ENCODE measurements around the gene MRPS23.

DNA sequence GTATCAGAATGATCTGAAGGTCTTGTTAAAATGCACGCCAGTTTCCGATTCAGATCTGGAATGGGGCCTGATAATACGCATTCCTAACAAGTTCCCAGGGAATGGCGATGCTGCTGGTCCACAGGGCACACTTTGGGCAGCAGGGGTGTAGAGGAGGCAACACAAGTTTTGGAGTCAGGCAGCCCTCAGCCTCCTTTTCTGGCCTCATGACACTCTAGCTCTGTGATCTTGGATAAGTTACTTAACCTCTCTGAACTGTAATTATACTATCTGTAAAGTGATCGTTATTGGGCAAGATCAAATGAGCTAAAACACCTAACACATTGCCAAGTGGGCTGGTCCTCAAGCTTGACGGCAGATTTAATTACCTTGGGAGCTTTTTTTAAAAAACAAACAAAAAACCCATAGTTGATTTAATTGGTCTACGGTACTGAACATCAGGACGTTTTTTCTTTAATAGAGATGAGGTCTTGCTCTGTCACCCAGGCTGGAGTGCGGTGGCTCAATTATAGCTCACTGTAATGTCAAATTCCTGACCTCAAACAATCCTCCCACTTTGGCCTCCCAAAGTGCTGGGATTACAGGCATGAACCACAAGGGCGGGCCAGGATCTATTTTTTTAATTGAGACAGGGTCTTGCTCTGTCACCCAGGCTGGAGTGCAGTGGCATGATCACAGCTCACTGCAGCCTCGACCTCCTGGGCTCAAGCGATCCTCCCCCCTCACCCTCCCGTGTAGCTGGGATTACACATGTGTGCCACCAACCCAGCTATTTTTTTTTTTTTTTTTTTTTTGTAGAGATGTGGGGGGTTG lies 10.0 kb upstream of the MRPS23 start:
- TF ChIP-seq, protein P1, sequence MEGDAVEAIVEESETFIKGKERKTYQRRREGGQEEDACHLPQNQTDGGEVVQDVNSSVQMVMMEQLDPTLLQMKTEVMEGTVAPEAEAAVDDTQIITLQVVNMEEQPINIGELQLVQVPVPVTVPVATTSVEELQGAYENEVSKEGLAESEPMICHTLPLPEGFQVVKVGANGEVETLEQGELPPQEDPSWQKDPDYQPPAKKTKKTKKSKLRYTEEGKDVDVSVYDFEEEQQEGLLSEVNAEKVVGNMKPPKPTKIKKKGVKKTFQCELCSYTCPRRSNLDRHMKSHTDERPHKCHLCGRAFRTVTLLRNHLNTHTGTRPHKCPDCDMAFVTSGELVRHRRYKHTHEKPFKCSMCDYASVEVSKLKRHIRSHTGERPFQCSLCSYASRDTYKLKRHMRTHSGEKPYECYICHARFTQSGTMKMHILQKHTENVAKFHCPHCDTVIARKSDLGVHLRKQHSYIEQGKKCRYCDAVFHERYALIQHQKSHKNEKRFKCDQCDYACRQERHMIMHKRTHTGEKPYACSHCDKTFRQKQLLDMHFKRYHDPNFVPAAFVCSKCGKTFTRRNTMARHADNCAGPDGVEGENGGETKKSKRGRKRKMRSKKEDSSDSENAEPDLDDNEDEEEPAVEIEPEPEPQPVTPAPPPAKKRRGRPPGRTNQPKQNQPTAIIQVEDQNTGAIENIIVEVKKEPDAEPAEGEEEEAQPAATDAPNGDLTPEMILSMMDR (IDR thresholded peaks at IDR 0.05) = no peak
- TF ChIP-seq POLR2A (IDR thresholded peaks at IDR 0.05) = no peak
